DMS53 treated with DMSO at 0.1 percent for 48 hours (cell line): ENCODE measurements around the gene DYNC1H1.
A peak's percentile ranks its signal among the peaks of the same experiment; 100 is the strongest.

Source experiments
- DNase-seq: peaks from one replicate; lab custom pipeline; 2025; ENCODE audit not compliant: unreplicated experiment; lab: John Stamatoyannopoulos, UW

Gene DYNC1H1

DNA sequence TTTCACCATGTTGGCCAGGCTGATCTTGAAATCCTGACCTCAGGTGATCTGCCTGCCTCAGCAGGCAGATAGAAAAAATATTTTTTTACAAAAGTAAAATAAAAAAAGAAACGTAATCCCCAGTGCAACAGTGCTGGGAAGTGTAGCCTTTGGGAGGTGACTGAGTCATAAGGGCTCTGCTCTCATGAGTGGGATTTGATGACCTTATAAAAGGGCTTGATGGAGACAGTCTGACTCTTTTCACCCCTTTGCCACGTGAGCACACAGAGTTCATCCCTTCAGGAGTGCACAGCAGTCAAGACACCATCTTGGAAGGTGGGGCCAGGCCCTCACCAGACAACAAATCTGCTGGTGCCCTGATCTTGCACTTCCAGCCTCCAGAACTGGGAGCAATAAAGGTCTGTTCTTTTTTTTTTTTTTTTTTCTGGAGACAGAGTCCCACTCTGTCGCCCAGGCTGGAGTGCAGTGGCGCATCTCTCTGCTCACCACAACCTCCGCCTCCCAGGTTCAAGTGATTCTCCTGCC lies 24.7 kb upstream of the DYNC1H1 start:
- no peak for DNase-seq

DNA sequence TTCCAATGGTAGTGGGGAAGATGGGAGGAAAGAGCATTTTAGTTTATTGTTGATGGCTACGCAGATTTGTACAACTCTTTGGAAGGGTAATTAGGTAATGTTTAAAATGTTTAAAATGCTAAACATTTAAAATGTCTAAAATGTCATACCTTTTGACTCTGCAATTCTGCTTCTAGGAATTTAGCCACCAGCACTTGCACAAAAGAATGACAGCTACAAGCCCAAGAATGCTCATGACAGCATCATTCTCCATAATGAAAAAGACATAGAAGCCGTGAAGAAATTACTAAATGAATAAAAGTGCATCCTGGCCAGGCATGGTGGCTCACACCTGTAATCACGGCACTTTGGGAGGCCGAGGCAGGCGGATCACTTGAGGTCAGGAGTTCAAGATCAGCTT lies 19.9 kb upstream of the DYNC1H1 start:
- no peak for DNase-seq

DNA sequence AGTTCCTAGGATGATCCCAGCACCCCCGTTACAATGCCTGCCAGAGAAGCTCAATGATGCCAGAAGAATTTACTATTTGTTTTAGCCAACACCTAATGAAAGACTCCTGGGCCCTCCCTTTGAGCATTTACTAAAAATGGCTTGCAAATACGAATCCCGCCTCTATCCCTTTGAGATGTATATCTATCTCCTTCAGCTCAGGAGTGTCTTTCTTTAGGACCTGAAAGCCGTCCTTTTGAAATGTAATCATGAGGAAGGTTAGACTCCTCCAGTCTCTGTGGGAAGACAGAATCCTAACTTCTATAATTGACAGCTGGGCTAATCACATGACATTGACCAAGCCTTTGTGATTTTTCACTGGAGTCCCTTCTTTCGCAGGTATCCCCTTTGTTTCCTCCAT lies 19.2 kb upstream of the DYNC1H1 start:
- no peak for DNase-seq

DNA sequence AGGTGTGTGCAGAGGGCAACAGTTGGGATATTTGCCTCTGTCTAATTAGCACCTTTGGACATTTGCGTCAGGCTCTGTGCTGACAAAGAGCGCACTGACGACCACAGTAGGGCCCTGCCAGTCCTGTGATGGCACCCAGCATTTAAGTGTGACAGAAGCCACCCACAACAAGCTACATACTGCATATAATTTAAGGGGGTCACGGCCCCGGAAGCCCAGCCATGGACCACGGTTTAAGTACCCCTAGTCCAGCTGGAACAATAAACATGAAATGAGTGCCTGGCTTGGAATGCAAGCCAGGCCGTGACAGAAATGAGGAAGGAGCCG lies 16.8 kb upstream of the DYNC1H1 start:
- no peak for DNase-seq

DNA sequence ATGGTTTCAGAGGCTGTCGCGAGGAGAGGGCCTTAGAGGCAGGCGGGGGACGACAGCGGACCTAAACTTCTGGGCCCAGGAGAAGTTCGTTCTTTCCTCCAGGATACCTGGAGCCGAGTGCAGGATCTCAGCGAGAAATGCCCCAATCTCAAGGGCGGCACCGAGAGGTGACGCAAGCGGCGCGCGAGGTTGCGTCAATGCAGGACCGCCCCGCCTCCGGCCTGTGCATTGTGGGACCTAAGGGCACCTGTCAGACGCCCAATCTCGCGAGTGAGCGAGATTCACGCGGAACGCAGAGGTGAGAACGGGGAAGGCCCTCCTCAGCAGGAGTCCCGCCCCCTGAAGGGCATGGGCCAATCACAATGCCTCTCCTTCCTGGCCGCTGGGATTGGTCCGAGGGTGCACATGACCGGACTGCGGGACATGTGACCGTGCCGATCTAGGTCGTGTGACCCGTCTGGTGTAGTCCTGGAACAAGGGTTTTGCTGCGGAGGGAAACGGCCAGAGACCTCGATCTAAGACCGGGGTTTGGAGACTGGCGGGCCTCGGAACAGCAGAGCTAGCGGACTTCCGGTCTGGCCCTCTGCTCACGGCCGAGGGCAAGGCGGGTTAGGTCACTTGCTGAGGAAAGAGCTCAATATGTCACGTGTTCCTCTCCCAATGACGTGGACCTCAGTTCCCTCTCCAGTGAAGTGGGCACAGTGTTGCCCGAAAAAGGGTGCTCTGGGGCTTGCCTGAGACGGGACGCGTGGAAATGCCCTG lies 16.3 kb upstream of the DYNC1H1 start:
- DNase-seq = peak; percentile 95

DNA sequence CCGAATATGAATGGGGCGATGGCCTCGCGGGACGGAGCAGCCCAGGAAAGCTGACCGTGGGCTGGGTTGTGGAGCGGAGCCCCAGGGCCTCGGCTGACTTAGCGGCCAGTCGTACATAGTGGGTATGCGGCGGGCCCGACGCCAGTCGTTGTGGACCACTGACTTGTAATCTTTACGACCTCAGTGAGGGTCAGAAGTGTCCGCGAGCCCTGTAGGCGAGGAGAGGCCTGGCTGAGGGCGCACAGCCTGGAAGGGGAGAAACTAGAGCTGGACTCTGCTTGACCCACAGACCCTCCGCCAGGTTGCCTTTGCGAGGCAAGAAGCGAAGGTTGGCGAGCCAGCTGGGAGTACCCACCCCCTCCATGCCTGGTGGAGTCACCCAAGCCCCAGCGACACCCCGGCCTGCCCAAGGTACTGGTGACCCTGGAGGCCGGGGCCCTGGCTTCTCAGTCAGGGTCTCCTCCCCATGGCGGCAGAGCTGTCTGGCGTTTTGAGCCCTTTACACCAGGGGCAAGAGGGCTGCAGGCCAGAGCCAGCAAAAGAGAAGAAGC lies 15.6 kb upstream of the DYNC1H1 start:
- no peak for DNase-seq

DNA sequence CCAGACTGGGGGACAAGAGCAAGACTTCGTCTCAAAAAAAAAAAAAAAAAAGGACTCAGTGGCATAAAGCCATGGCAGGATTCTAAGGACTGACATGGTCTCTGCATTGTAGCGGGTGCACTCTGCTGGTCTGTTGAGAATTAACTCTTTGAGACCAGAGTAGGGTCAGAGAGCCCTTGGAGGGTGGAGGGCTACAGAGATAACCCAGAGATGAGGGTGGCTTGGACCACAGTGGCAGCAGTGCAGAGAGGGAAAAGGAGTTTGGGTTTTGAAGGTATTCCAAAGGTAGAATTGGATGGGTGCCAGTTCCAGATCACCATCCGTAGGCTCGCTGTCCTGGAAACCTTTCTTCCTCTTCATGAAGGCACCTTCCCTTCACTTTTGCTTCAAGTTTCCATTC lies 14.3 kb upstream of the DYNC1H1 start:
- DNase-seq = no peak

DNA sequence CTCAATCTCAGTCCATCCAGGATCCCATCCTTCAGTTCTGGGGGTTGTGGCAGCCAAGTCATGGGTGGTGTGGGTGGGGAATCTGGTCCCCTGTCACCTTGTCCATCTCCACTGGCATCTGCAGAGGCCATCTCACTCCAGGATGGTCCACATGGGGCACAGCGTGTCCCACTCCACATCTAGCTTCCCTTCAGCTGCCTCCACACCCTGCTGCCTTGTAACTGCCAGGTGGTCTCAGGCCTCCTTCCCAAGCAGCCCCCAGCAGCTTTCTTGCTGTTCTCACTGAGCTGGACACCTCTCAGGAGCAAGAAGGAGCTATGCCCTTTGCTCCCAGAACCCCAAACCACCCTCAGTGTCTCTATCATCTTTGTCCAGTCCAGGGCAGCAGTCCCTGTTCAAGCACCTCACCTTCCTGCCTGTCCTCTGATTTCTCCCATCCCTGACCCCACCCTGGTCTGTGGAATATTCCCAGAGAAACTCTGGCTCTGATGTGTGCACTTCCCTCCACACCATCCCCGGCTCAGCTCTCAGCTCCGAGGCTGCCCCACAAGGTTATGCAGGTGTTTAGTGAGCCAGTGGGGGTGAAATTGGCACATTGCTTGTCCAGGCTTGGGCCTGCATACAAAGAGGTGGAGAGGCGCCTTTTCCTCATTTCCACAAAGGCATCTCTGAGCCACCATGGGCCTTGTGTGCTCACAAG lies 13.7 kb upstream of the DYNC1H1 start:
- DNase-seq = no peak

DNA sequence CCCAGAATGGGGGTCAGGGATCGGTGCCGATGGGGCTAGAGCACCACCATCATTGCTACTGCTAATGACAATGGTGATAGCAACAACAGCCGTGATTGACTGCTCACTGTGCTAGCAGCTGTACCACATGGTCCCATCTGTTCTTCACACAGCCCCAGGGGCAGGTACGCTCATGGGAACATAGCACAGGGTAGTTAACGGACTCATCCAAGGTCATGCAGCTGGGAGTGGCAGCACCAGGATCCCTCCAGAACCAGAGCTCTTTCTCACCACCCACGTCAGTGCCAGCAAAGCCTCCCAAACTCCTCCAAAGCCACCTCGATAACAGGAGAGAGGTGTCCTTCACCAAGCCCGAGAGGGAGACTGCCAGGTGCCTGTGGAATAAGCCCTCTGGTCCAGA lies 11.2 kb upstream of the DYNC1H1 start:
- no peak for DNase-seq

DNA sequence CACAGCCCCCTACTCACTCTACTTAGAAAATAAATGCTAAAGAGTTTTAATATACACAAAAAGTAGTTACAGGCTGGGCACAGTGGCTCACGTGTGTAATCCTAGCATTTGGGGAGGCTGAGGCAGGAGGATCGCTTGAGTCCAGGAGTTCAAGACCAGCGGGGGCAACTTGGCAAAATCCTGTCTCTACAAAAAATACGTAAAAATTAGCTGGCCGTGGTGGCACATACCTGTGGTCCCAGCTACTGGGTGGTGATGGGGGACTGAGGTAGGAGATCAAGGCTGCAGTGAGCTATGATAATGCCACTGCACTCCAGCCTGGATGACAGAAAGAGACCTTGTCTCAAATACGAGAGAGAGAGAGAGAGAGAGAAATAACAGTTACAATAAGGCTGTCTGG lies 9.9 kb upstream of the DYNC1H1 start:
- DNase-seq = no peak

DNA sequence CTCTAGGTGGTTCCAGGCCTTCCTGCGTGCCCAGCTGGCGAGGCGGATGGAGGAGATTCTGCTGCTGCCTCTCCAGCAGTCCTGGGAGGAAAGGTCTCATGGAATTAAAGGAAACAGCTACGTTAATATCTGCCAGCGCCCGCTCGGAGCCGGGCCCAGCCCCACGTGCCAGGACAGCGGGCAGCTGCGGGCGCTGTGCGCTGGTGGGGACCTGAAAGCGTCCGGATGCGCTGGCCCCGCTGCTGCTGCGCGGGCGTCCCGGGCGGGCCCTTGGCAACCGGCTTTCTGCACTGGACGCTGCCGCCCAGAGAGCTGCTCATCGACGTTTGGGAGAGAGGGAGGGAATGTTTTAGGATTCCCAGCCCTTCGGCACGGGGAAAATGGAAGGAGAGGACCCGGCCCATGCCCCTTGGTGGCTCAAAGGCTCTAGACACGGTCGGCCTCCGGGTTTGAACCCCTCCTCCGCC lies 8.6 kb upstream of the DYNC1H1 start:
- DNase-seq = no peak

DNA sequence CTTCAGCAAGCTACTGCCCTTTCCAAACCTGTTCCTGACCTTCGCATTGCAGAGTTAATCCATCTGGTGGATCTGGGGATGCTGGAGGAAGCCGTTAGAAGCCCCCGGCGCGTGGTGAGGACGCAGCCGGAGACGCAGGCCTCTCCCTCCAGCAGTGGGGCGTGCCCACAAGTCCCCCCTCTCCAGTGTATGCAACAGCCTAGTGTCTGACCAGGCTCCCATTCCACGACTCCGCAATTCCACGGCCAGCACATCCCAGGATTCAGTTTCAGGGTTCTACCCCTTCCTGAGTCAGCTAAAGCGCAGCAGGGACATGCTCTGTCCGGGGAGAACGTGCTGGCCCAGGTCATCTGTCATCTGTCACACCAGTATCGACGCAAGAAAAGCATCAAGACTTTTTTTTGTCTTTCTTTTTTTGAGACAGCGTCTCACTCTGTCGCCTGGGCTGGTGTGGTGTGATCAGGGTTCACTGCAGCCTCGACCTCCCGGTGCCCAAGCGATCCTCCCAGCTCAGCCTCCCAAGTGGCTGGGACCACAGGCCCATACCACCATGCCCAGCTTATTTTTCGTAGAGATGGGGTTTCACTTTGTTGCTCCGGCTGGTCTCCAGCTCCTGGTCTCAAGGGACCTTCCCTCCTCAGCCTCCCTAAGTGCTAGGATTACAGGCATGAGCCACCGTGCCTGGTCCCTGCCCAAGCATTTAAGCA lies 8.0 kb upstream of the DYNC1H1 start:
- DNase-seq = no peak

DNA sequence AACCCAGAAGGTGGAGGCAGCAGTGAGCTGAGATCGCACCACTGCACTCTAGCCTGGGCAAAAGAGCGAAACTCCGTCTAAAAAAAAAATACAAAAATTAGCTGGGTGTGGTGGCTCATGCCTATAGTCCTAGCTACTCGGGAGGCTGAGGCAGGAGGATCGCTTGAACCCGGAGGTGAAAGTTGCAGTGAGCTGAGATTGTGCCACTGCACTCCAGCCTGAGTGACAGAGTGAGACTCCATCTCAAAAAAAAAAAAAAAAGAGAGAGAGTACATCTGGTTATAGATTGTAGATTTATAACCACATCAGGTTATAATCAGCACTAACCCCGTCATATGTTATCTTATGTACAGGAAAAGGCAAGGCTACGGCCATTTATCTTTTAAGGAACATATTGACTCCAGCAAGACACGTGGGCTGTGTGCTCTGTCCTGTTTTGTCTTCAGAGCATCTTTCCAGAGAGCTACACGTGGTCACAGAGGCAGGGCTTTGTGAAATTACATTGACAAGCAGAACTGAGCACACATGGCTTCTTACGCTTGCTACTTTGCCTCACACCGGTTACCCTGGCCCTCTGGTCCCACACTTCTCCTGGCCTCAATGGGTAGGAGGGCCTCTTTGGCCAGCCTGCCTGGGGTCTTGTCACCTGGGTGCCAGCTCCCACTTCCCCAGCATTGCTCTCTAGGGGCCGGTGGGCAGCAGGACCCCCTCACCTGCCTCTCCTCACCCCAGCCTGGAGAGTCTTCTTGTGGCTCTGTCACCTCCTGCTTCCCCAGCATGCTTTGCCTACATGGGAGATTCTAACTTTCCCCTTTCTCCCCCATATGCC lies 6.8 kb upstream of the DYNC1H1 start:
- no peak for DNase-seq

DNA sequence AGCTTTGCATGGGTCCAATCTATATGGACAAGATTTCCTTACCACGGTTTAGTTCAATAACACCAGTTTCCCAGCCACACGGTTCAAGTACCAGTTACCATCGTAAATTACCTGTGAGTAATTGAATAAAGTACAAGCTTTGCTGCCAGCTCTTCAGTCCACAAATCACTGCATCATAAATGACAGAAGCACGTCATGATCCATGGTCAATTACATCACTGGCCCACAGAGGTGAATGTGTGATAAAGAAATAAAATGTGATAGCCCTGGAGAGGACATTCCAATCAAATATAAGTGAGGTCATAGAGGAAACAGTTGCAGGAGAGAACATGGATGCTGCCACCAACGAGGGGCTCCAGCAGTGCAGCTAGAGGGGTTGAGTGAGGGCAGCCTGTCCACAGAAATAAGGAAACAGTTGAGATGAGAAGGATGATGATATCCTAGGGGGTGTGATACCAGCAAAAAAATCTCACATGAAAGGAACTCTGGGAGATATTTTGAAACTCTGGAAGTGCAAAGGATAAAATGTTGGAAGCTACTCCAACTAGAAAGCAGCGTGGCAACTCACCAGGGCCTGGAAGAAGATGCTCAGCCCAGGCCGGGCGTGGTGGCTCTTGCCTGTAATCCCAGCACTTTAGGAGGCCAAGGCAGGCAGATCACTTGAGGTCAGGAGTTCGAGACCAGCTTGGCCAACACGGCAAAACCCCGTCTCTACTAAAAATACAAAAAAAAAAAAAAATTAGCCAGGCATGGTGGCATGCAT lies 5.8 kb upstream of the DYNC1H1 start:
- no peak for DNase-seq

DNA sequence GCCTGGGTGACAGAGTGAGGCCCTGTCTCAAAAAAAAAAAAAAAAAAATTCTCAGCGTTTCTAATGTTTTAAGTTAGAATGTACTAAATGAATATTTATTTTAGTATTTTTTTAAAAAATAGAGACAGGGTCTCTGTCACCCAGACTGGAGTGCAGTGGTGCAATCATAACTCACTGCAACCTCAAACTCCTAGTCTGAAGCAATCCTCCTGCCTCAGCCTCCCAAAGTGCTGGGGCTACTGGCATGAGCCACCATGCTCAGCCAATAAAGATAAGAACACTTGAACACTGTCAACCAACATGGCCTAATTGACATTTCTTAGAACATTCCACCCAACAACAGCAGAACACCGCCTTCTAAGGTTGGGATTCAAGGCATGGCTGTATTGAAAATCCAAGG lies 5.1 kb upstream of the DYNC1H1 start:
- no peak for DNase-seq

DNA sequence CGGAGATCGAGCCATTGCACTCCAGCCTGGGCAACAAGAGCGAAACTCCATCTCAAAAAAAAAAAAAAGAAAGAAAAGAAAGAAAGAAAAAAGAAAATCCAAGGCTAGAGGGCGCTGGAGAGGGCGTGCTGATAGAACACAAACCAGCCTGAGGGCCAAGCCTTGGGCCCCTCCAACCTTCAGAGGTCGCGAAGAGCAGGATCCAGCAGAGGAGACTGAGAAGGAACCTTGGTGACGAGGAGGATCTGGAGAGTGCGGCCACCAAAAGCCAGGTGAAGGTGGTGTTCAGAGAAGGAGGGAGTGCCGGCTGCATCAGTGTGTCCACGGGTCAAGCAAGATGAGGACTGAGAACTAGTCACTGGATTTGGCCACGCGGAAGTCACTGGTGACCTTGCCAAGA lies 4.1 kb upstream of the DYNC1H1 start:
- DNase-seq = no peak

DNA sequence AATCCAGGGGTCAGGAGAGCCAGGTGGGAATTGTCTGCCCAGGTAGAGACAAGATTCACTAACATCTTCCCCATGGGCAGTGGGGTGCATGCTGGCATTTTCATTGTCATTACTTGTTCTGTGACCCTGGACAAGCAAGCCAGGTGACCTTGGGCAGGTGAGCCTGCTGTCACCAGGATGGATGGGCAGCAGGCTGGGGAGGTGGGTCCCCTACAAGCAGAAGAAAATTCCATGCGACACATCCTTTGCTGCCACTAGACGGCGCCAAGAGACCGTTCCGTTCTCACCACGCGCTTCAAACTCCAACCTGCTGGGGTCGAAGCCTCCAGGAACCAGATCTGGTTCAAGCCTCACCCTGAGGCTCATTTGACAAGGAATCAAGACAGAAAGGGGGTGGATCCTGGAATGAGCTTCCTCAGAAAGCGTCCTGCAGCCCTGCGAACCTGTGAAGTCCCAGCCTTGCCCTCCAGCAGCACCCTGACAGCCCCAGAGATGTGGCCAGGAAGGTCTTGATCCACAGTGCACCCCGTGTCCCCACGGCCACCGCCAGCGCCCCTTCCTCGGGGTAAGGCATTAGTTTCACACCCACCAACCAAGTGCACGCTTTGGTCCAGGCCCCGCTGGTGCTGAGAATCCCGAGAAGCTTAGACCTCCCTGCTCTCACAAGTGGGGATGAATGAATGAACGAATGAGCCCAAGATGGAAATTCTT lies 3.2 kb upstream of the DYNC1H1 start:
- peak; percentile 58 for DNase-seq

DNA sequence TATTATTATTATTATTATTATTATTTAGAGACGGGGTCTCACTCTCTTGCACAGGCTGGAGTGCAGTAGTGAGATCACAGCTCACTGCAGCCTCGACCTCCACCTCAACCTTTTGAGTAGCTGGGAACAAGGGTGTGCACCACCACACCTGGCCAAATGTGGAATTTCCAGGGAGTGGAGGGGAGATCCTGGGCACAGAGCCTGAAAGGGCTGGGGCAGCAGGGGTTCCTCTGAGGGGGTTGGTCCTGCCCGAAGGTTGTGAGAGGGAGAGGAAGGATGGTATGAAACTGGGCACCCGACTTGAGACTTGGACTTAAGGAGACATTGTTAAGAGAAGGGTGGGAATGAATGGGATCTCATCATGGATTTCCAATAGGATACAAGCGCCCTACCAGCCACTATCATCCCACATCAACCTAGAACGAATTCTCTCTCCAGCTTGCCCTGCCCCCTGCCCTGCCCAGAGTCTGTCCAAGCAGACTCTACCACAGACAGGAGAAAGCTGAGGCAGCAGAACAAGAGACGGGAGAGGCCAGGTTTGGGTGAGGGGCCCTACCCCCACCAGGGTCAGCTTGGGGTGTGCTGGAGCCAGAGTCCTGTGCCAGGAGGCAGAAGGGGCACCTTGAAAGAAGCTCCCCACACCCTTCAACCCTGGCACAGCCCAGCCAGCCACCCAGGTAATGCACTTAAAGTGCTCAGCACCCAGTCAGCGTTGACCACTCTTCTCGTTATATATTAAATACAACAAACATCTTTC lies 2.4 kb upstream of the DYNC1H1 start:
- DNase-seq = no peak

DNA sequence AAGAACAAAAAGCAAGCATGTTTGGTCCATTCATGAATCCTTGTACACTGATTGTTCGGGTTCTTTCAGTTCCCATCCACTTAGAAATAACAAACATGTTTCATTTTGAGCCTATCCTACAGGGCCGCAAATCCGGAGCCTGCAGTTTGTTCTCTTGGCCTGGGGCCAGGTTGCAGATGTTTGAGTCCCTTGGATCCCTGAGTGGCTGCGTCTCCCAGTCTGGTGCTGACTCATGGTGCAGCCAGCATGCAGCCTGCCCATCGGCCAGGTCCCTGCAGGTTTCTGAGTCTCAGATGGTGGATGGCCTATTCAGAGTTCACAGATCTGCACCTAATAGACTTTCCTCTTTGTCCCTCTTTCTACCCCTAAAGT lies 1.9 kb upstream of the DYNC1H1 start:
- DNase-seq = peak; percentile 65
